Spleen (tissue), 11 donors: ENCODE measurements around the gene RNGTT. TPM values are rescaled to one million over a fixed set of nuclear protein-coding genes. Genes with fewer than 3 reads are reported as not detected.

ENCODE experiments used
- DNase-seq: peaks from one replicate; pipeline ENCODE4 v3.0.0-alpha.2; 2020
- H3K27ac ChIP-seq, 8 donors: fragments of 200-600 bp; sonication (generic) in 7 of 8; 1 replicate in 4 of 8; 2 replicates in 4 of 8; pipeline versions ENCODE4 v1.5.0 to v1.8.0; 2016 to 2021; ENCODE audit warnings: inconsistent platforms in 4 of 8, mild to moderate bottlenecking in 4 of 8, moderate library complexity in 1 of 8
- H3K27me3 ChIP-seq, 7 donors: fragments of 200-600 bp; sonication (generic) in 6 of 7; replicated peaks in 1 of 7; 1 replicate in 4 of 7; 2 replicates in 3 of 7; pipeline versions ENCODE4 v1.5.0 to v1.8.0; 2016 to 2021; ENCODE audit warnings: inconsistent platforms in 3 of 7, mild to moderate bottlenecking in 1 of 7
- H3K36me3 ChIP-seq, 6 donors: fragments of 200-600 bp; sonication (generic) in 5 of 6; 1 replicate in 4 of 6; 2 replicates in 2 of 6; pipeline versions ENCODE4 v1.5.0 to v1.8.0; 2016 to 2021; ENCODE audit warnings: inconsistent platforms in 2 of 6
- H3K4me1 ChIP-seq, 6 donors: fragments of 200-600 bp; sonication (generic) in 5 of 6; 1 replicate in 3 of 6; 2 replicates in 3 of 6; pipeline versions ENCODE4 v1.5.0 to v1.8.0; 2016 to 2021; ENCODE audit warnings: inconsistent platforms in 3 of 6
- H3K4me3 ChIP-seq, 8 donors: fragments of 200-600 bp; sonication (generic) in 7 of 8; 1 replicate in 4 of 8; 2 replicates in 4 of 8; pipeline versions ENCODE4 v1.5.0 to v1.8.0; 2016 to 2021; ENCODE audit warnings: inconsistent platforms in 4 of 8, mild to moderate bottlenecking in 4 of 8, moderate library complexity in 2 of 8
- H3K9me3 ChIP-seq, 8 donors: fragments of 200-600 bp; sonication (generic) in 7 of 8; 1 replicate in 4 of 8; 2 replicates in 4 of 8; pipeline versions ENCODE4 v1.5.0 to v1.8.0; 2016 to 2021; ENCODE audit warnings: inconsistent platforms in 4 of 8
- CTCF ChIP-seq, 11 experiments: fragments of 200-600 bp in 7 of 11; fragments of 450-650 bp in 4 of 11; sonication (generic) in 4 of 11; IDR thresholded peaks in 8 of 11; conservative IDR thresholded peaks in 3 of 11; 1 replicate in 7 of 11; 2 replicates in 4 of 11; pipeline versions ENCODE4 v1.4.0 to v1.8.0; 2016 to 2021; ENCODE audit warnings: antibody characterized with exemption in 11 of 11, inconsistent platforms in 4 of 11, mild to moderate bottlenecking in 1 of 11
- POLR2A ChIP-seq, 3 donors: fragments of 450-650 bp; IDR thresholded peaks; one replicate each; pipeline ENCODE4 v1.5.1; 2017; ENCODE audit warnings: antibody characterized with exemption in 3 of 3, mild to moderate bottlenecking in 1 of 3
- POLR2AphosphoS5 ChIP-seq, 3 donors: sonication (generic); formaldehyde crosslinking; IDR thresholded peaks; one replicate each; pipeline ENCODE4 v1.5.1; 2017; ENCODE audit warnings: antibody characterized with exemption in 3 of 3
- WGBS, 5 donors: extraction: QIAGEN DNeasy Blood & Tissue Kit in 3 of 5; methylation state at CpG; one replicate each; pipeline versions ENCODE4 v1.1.5 to v1.1.7; 2013 to 2018; 5-methylcytosine and 5-hydroxymethylcytosine counted together
- intact Hi-C: fragments of 100-400 bp; cut with DNase I; formaldehyde crosslinking; loops from one replicate; pipeline ENCODE4 v1.15.0; 2023; ENCODE audit warnings: low total_unique reads
- polyA plus RNA-seq, 3 donors: library from polyadenylated mRNA; stranded (reverse); fragments of 200-250 nt; gene quantifications; one replicate each; pipeline ENCODE4 v1.2.1, GENCODE V29; 2013
- total RNA-seq, 7 donors: library from RNA; depleted of rRNA in 3 of 7; stranded (reverse); fragments of >200 nt in 3 of 7; fragmentation: NEBNext Ultra II Directional in 4 of 7; extraction: Animal tissue kit (Norgen Biotek cat#: 25700) in 4 of 7; gene quantifications; one replicate each; pipeline versions ENCODE4 v1.1.0 to v1.2.1, GENCODE V29; 2016 to 2021
- donor health status: healthy with polysubstance abuse.
- donor health status: DM: no; HTN: no; CAD: no; lungs with moderate emphysema.
- donor health status: DM: no; HTN: no; CAD: no.
- donor health status: Bipolar disorder and iron deficiency.
- donor health status: healthy.
- donor health status: DM: no; HTN: no; CAD: no.
- donor health status: DM: yes; HTN: yes; CAD: no.

The RNGTT gene
- total and polyA plus RNA-seq, 10 donors, result 9.4 to 27.1 (median 17.6) TPM

- H3K9me3 ChIP-seq, result peaks cover 0 to 25% (median 22%) of the 10 kb centered on the region in 8 donors
- no peaks in the 10 kb centered on the region for H3K4me1 ChIP-seq
- peaks cover 0 to 23% (median 0%) of the 10 kb centered on the region in 6 donors for H3K36me3 ChIP-seq
- no peak for TF ChIP-seq POLR2A (IDR thresholded peaks at IDR 0.05)
- no peak for TF ChIP-seq CTCF (IDR thresholded peaks at IDR 0.05 in 8 of 11, conservative IDR thresholded peaks at IDR 0.05 in 3 of 11)
- no peak for TF ChIP-seq POLR2AphosphoS5 (IDR thresholded peaks at IDR 0.05)
- no peak overlapping the region for H3K27ac ChIP-seq
- WGBS, 5 donors, result 91 to 98% (median 94%) methylated on average over 4 of the region's 4 CpGs
- intact Hi-C loops, result no loop called here
- no peak for DNase-seq
- H3K4me3 ChIP-seq, result no peak overlapping the region
- H3K27me3 ChIP-seq, result no peaks in the 10 kb centered on the region
These were observed 309.5 kb downstream of the RNGTT start for GRCh38 chr6:88653936-88654335.

GRCh38 chr6:88651400-88651799, 312.0 kb downstream of the RNGTT start:
- Histone ChIP-seq H3K36me3 (no peaks in the 10 kb centered on the region), H3K4me3 (no peak overlapping the region), H3K27ac (no peak overlapping the region), H3K27me3 (no peaks in the 10 kb centered on the region), H3K9me3 (peaks cover 0 to 8% (median 0%) of the 10 kb centered on the region in 8 donors), H3K4me1 (no peaks in the 10 kb centered on the region)
- no peak for DNase-seq
- no peak for TF ChIP-seq POLR2AphosphoS5 (IDR thresholded peaks at IDR 0.05)
- TF ChIP-seq CTCF (IDR thresholded peaks at IDR 0.05 in 8 of 11, conservative IDR thresholded peaks at IDR 0.05 in 3 of 11), result no peak
- no peak for TF ChIP-seq POLR2A (IDR thresholded peaks at IDR 0.05)
- intact Hi-C loops, result no loop called here

GRCh38 chr6:88650979-88651378, 312.4 kb downstream of the RNGTT start:
- no peaks in the 10 kb centered on the region for H3K27me3 ChIP-seq
- H3K9me3 ChIP-seq, result peaks cover 0 to 8% (median 0%) of the 10 kb centered on the region in 8 donors
- DNase-seq, result no peak
- TF ChIP-seq POLR2AphosphoS5 (IDR thresholded peaks at IDR 0.05) (no peak), CTCF (IDR thresholded peaks at IDR 0.05 in 8 of 11, conservative IDR thresholded peaks at IDR 0.05 in 3 of 11) (no peak), POLR2A (IDR thresholded peaks at IDR 0.05) (no peak)
- intact Hi-C loops, result no loop called here
- no peak overlapping the region for H3K27ac ChIP-seq
- no peak overlapping the region for H3K4me3 ChIP-seq
- 59 to 79% (median 68%) methylated on average over 1 of the region's 1 CpG for WGBS, 5 donors
- no peaks in the 10 kb centered on the region for H3K4me1 ChIP-seq
- H3K36me3 ChIP-seq, result no peaks in the 10 kb centered on the region

GRCh38 chr6:88650029-88650619, 313.3 kb downstream of the RNGTT start:
- Histone ChIP-seq H3K27ac (no peak overlapping the region), H3K9me3 (peaks cover 0 to 8% (median 0%) of the 10 kb centered on the region in 8 donors), H3K4me1 (no peaks in the 10 kb centered on the region), H3K36me3 (no peaks in the 10 kb centered on the region), H3K4me3 (no peak overlapping the region), H3K27me3 (no peaks in the 10 kb centered on the region)
- no peak for DNase-seq
- WGBS, 5 donors, result 75 to 90% (median 88%) methylated on average over 5 of the region's 5 CpGs
- intact Hi-C loops, result no loop called here
- TF ChIP-seq CTCF (IDR thresholded peaks at IDR 0.05 in 8 of 11, conservative IDR thresholded peaks at IDR 0.05 in 3 of 11) (no peak), POLR2AphosphoS5 (IDR thresholded peaks at IDR 0.05) (no peak), POLR2A (IDR thresholded peaks at IDR 0.05) (no peak)
